Measurements from ENCODE around the gene ANO5.

DNA sequence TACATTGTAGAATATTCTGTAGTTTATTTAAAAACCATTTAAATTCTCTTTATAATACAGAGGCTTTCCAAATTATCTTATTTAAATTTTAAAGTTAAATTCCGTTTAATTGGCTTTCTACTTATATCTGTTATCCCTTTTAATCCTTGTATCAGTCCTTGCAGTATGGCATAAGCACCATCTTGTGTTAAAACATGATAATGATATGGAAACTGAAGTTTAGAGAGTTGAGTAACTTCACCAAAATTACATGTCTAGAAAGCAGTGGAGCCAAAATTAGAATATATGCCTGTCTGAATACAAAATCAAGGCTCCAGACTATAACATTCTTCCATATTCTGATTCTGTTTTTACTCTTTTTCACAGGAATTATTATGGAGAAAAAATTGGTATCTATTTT lies 57.0 kb downstream of the ANO5 start:
- TF ChIP-seq SIX5 (IDR thresholded peaks at IDR 0.05; ENCODE audit: low read depth, low read length) (no peak), JUN (IDR thresholded peaks at IDR 0.05; ENCODE audit: low read depth, low read length) (no peak), RXRA (IDR thresholded peaks at IDR 0.05; ENCODE audit: insufficient read depth, low read depth, low read length) (no peak), PHF8 (conservative IDR thresholded peaks at IDR 0.05; ENCODE audit: low read depth, low read length) (no peak)
- TF ChIP-seq, protein P1, sequence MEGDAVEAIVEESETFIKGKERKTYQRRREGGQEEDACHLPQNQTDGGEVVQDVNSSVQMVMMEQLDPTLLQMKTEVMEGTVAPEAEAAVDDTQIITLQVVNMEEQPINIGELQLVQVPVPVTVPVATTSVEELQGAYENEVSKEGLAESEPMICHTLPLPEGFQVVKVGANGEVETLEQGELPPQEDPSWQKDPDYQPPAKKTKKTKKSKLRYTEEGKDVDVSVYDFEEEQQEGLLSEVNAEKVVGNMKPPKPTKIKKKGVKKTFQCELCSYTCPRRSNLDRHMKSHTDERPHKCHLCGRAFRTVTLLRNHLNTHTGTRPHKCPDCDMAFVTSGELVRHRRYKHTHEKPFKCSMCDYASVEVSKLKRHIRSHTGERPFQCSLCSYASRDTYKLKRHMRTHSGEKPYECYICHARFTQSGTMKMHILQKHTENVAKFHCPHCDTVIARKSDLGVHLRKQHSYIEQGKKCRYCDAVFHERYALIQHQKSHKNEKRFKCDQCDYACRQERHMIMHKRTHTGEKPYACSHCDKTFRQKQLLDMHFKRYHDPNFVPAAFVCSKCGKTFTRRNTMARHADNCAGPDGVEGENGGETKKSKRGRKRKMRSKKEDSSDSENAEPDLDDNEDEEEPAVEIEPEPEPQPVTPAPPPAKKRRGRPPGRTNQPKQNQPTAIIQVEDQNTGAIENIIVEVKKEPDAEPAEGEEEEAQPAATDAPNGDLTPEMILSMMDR (IDR thresholded peaks at IDR 0.05; ENCODE audit: control extremely low read depth in 1 of 3, insufficient read depth in 1 of 3, low read depth in 1 of 3, low read length in 3 of 3): no peak

All from H1 (cell line).